Colon (tissue), 2 donors: ENCODE data around the gene WNT2.

ENCODE experiments used
- FAIRE-seq: peaks from 2 replicates; lab custom pipeline; 2012; peaks lifted over from hg19 to GRCh38; lab: Jason Lieb, UNC
- donor health status: control.
- donor health status: control.

The WNT2 gene

DNA sequence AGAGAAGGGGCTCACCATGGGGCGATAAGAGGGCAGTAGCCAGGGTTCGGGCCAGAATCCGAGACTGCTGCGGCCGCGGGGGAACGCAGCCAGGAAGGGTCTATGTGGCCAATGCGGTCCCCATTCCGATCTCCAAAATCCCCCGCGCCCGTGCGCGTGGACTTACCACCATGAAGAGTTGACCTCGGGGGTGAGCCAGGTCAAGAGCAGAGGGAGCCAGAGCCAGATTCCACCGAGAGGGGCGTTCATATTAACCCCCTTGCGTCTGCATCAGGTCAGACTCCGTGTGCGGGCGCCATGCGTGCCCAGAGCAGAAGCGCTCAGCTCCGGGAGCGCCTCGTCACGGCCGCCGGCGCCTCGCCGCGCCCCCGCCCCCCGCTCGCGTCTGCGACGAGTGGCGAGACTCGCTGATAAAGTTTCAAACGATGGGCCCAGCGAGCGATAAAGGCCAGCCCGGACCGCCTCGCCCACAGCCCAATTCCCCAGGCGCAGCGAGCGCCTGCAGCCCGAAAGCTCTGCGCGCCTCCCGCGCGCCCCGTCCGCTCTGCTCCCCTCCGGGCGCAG is at the start of gene WNT2:
Gene WNT2 (minus strand): TSS at position 318 of the 564 bp plus-strand sequence. CDS start 69 bp downstream, at position 249.
- no peak for FAIRE-seq

DNA sequence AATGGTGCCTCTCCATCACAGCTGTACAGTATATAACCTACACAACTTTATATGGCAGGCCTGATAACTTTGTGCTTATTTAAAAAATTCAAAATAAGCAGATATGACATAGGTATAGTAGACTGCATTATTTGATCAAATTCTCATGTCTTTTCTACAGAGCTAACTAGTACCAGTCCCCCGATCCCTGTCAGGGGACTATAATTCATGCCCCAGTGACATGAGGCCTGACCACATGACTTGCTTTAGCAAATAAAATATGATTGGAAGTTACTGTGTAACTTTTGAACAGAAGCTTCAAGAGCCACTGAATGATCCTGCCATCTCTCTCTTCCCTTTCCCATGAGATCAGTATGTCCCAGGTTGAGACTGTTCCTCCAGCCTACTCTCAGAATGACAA is 49.2 kb upstream of the WNT2 start:
- no peak for FAIRE-seq

DNA sequence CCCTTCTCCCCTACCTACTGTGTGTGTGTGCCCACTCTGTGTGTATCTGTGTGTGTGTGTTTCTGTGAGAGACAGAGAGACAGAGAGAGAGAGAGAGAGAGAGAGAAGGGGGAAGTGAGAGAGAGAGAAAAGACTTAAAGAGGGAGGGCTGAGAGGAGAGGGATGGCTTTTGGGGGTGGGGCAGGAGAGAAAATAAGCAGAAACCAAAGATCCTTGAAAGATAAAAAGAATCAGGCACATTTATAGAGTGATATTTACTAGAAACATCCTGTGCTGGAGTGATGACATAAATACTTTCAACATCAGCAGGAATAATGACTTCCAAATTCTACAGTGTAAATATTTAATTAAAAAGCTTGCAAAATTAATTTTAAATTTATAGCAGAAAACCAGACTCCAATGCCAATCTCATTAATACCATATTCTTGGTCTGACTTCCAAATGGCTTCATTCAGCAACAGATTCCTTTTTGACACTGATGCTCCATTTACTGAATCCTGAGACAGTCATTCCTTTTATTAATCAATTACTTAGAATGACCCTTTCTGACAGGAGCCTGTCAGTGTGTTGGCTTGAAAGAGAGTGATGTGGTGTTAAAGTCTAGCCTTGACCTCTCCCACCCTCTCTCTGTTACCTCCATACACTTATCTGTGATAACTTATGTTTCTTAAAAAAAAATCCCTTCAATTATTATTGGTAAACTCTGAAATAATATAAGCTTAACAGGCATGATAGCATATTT is 41.7 kb upstream of the WNT2 start:
- no peak for FAIRE-seq

DNA sequence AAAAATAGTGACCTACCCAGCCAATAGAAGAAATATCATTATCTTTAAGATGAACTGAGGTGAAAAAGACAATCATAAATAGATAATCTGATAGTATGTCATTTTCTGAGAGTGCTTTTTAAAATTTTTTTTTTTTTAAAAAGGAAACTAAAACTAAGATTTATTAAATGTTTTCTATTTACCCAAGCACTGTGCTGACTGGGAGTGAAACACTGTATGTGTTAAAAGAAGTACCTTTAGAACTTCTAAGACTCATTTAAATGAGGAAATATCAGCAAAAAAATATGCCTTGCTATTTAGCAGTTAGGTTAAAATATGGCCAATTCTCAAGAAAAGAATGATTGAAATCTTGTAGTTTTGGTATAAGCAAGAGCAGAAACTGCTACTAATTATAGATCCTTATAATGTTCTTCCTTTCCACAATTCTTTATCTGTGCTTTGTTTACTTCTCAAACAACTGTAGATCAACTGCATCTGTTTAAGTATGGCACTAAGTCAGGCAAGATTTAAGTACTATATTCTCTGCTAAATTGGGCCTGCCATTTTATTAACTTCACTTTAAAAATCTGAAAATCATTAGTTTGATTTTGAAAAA is 39.5 kb upstream of the WNT2 start:
- FAIRE-seq, result no peak

DNA sequence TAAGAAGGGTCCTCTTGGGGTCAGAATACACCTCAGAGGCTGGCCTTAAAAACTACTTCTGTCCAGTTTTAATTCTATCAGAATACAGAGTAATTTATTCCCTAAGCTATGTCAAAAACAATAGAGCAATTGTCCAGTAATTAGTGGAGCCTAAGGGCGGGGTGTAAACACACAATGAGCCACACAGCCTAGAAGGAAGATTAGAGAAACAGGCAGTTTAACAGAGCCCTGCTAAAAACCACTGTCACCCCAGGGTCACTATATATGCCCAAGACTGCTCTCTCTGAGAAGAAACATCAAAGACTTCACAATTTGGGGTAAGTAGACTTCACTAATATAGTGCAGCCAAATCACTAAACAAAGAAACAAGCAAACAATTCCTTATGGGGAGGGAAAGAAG is 27.2 kb upstream of the WNT2 start:
- no peak for FAIRE-seq

DNA sequence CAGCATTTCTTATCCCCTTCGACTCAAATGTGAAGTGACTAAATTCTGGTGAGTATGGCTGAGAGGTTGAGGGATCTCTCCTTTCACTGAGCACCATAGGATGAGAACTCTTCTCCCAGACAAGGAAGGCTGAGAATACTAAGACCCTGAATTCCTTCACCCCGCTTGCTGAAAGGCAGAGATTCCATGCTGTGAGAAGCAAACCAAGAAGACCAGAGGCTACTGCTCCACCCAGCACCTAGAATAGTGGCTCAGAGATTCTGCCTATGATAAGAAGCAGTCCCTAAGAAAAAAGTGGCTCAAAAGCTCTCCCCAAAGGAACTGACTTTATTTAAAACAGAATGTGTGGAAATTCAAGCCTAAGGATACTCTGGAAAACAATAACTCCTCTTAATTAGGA is 26.7 kb upstream of the WNT2 start:
- FAIRE-seq, result no peak

DNA sequence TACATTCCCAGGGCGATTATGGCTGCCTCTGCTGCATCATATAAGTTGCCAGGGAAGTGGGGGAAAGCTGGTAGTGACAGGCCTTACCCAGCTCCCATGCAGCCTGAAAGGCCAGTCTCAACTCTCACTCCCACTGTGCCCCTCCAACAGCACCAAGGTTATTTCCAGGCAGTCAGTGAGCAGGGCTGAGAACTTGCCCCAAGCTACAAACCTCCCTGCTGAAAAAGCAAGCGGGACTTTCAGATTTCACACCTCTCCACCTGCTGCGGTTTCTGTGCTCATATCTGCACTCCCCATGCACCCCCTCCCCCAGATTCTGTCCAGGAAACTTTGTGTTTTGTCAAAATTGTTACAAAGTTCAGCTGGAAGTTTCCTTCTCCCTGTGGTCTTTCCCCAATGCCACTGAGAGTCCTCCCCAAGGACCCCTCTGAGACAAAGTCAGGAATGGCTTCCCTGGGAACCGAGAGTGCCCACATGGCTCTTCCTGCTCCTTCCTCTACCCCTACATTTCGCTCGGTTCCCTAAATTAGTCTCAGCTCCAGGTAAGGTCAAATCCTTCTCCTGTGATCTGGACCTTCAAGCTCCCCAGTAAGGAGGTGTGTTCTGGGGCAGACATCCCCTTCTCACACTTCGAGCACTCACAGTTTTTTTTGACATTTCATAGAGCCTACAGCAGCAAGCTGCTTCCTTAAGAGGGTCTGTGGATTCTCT is 25.3 kb upstream of the WNT2 start:
- no peak for FAIRE-seq

DNA sequence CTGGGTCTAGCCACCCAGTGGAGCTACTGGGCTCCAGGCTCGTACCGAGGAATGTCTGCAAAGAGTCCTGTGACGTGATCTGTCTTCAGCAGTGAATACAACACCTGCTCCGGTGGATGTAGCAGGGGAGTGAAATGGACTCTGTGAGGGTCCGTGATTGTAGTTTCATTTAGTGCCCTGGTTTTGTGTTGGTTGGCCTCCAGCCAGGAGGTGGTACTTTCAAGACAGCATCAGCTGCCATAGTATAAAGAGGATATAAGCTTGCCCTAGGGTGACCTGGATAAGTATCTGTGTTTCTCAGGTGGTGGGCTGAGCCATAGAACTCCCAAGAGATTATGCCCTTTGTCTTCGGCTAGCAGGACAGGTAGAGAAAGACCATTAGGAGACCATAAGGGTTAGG is 24.6 kb upstream of the WNT2 start:
- FAIRE-seq, result no peak

DNA sequence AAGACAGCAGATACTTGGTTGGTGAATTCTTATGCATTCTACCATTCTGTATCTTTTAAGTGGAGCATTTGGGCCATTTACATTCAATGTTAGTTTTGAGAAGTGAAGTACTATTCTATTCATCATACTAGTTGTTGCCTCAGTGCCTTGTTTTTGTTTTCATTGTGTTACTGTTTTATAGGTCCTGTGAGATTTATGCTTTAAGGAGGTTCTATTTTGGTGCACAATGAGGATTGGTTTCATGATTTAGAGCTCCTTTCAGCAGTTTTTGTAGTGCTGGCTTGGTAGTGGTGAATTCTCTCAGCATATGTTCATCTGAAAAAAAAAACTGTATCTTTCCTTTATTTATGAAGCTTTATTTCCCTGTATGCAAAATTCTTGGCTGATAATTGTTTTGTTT is 23.3 kb upstream of the WNT2 start:
- FAIRE-seq, result no peak

DNA sequence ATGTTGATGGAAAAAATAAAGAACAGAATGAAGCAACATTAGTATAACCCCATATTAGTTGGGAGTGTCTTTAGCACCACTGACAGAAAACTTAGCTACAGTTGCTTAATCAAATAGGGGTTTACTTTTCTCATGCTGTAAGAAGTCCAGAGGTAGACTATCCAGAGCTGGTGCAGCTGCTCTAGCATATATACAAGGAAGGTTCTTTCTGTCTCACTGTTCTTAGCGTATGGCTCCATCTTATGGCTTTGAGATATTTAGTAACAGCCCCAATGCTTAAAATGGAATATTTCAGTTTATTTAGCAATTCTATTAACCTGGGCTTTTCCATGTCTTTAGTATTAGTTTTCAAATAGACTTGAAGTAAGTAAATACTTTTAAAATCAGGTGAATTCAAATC is 15.2 kb upstream of the WNT2 start:
- FAIRE-seq, result no peak

DNA sequence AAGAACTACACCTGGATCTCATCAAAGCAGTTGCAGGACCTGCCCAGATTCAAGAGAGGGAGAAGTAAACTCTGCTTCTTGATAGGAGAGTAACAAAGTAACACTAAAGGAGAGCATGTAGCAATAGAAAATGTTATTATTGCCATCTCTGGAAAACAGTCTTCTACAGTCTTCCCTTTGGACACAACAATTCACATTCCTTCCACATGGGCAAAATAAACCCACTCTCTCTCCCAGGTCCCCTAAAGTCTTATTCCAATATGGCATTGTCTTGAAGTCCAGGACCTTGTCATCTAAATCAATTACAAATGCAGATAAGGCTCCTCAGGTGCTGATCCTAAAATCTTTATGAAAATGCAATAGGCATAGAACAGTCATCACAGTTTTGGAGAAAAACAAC is 10.3 kb upstream of the WNT2 start:
- FAIRE-seq, result no peak

DNA sequence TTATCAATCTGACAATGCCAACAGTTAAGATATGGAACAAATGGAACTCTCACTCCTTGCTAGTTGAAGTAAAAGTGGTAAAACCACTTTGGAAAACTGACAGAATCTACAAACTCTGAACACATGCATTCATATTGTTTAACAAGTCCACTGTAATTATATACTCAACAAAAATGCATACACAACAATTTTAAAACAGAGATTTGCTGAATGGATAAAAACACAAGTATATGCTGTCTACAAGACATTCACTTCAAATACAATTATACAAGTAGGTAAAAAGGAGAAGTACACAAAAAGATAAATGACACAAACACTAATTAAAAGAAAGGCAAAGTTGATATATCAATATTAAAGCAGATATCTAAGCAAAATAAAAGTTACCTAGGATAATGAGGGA is 9.2 kb upstream of the WNT2 start:
- FAIRE-seq, result no peak

DNA sequence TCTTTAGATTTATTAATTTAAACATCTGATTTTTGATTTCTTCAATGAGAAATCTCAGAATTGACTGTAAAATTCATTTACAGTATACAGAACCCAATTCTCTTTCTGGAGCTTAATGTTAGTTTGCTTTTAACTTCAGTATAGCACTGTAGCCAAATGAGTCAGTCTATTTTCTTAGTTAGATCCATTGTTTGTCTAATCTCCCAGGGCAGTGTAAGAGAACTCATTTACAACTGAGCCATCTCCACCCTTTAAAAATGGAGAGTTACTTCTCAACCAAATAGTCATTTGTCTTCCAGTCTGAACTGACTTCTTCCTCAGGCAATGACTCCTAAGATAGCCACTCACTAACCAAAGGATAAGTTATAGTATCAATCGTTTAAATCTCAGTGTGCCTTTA is 3.0 kb upstream of the WNT2 start:
- no peak for FAIRE-seq

DNA sequence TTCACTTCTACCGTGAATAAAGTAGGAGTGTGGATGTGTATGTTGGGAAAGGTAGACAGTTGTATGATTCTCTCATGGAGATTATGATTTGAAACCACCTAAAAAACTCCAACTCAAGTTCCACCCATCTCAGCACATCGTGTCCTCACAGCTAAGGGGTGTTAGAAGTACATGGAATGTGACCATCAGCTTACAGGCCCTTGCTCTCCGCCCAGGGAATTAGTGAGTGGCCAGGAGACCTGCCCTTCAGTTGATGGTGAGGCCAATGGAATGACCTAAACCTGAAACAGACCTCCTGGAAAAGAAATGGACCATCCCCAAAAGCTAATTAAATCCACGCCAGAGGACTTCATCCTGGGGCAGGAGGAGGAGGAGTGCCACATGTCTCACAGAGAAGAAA is 2.1 kb upstream of the WNT2 start:
- FAIRE-seq, result no peak

DNA sequence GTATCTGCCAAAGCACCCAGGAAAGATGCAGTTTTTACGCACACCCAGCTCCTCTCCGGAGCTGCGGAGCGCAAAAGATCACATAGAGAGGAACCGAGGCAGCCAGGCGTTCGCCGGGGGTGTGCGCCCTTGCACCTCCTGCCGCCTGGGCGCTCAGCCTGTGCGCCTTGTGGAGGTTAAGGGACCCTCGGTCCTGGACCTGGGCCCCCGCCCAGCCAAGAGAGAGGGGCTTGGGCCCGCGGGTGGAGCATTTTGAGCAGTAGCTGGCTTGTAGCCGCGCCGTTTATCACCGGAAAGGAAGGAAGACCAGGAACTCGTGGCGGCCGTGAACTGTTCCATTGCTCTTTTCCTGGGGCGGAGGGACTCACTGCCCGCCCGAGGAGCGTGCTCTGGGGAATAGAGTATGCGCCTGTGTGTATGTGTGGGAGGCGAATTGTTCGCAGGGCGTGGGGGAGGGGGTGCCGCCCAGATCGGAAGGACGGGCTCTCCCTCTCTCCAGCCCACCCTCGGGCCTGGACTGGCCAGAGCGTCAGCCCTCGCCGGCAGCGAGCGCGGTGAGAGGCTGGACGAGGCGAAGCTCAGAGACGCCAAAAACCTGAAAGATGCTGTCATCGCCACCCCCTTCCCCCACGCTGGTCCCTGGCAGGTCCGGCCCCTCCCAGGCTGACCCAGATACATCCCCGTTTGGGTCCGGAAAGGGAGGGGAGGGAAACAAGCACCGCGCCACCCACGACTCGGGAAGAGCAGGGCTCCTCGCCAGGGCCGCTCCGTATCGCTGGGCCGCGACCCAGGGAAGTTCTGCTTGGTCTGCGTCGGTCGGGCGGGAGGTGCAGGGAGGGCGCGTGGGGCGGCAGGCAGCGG is 1.2 kb upstream of the WNT2 start:
- FAIRE-seq, result no peak

DNA sequence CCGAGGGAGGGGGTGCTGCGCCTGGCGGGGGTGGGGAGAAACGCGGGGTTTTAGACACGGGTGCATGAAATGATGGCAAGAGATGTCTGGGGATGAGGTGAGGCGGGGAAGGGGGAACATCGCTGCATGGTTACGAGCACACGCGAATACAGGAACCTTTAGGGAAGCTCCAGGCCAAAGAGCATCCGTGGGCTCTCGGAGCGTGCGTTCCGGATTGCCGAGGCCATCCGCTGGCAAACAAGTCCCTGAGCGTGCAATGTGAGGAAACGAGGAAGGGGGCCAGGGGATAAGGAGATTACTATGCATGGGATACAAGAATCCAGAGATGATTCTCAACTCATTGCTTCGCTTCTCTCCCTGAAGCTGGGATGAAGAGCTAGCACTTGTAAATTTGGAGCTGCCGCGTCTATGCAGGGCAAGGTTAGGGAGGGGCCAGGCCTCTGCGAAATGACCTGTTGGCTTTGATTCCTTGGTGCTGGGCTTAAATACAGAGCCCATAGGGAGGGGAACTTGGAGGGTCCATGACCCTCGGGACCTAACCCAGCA is 520 bp upstream of the WNT2 start:
- FAIRE-seq, result no peak

DNA sequence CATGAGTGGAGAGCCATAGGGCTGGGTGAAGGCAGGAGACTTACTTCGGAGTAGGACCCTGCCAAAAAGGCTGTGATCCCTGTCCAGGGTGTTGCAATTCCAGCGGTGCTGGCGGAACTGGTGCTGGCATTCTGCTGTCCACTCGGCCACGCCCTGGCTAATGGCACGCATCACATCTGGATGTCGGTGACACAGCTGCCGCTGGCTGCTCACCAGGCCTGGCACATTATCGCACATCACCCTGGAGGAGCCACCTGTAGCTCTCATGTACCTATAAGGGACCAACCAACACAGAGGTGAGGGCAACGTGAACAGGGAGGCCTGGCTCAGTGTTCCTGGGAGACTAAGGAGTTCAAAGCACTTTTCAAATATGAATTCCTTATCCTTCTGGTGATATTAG is 2.3 kb downstream of the WNT2 start:
- FAIRE-seq, result no peak

DNA sequence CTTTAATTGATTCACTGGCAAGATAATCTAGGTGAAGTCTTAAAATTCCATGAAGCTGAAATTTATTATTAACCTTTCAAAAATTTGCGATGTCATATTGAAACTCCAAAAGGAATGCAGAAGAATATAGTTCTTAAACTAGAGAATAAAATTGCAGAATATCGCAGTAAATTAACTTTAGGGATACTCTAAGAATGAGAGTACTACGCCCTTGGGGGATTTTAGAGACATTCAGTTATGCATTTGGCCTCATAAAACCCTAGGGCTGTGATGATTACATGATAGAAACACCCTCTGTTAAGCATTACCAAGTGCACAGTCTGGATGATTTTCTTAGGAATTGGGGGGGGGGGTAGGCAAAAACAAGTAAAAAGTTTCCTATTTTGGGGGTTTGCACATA is 3.7 kb downstream of the WNT2 start:
- no peak for FAIRE-seq

DNA sequence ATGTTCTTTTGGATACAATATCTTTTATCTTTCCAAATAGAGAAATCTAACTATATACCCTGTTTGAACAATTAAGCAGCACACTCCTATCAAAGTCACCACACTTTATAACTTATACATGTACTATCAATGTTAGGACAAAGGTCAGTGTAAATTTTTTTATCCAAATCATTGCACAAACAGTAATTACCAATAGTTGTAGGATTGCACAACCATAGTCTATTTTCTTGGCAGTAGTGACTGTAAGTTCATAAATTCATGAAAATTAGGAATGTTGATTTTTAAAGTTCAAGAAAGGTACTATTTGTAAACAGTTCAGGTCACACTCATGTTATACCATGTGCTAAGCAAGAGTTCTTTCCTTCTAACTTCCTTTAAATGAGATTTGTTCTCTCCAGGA is 9.3 kb downstream of the WNT2 start:
- FAIRE-seq, result no peak

DNA sequence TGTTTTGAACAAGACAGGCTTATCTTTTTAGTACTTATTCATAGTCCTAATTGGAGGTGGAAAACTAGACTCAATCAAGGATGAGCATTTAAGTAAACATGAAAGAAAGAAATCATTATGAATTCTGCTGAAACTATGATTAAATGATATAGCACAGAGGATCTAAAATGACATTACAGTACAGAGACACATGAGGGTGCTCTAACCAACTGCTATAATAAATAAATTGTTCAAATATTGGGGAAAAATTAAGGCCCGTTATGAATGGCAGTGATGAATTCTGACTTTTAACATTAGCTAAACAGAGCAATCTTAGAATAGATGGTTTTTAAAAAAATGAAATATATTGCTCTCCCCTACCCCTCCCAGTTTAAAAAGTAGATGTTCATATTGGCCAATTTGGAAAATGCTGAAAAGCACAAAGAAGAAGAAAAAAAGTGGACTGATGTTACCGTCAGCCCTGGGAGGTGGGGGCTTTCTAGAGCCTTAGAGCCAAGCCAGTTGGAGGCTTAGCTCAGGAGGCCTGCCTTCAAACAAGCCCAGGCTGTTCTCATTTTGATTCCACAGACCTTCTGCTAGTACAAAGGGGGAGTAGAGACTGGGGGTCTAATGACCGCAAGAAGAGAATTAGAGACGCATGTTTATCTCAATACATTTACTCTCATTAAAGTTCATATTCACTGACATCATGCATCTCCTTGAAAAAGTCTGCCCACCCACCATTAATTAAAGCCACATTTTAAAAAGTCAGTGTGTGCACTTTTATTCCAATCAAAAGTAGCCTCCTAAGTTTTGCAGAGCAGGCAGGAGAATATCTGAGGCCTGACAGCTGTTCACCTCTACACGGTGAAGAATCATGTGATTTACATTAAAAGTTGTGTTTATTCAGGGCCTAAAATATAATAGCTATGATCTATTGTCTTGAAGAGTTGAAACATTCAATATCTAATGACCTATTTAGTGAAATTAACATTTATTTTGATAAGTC is 10.0 kb downstream of the WNT2 start:
- no peak for FAIRE-seq

DNA sequence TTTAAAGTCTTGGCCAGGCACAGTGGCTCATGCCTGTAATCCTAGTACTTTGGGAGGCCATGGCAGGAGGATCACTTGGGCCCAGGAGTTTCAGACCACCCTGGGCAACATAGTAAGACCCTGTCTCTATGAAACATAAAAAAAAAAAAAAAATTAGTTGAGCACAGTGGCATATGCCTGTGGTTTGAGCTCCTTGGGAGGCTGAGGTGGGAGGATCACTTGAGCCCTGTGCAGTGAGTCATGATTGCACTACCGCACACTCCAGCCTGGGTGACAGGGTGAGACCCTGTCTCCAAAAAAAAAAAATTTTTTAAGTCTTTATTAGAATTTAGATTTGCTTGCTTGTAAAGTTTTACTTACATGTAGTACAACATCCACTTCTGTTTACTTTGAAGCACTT is 14.0 kb downstream of the WNT2 start:
- no peak for FAIRE-seq
